Epithelial cell of prostate (primary cell): ENCODE data around the gene DAP.
"Not testable (repeated sequence)": the region's sequence is repeated elsewhere in the genome, so short reads cannot be mapped to it uniquely, and the experiment has no call there.

Experiments used
- DNase-seq: peaks from one replicate; pipeline ENCODE4 v3.0.0-alpha.2; 2011; ENCODE audit warnings: low read depth, low spot score
- H3K27ac ChIP-seq: fragments of 450-650 bp; 2 replicates; pipeline ENCODE4 v1.5.1; 2017; ENCODE audit warnings: mild to moderate bottlenecking

The DAP gene

DNA sequence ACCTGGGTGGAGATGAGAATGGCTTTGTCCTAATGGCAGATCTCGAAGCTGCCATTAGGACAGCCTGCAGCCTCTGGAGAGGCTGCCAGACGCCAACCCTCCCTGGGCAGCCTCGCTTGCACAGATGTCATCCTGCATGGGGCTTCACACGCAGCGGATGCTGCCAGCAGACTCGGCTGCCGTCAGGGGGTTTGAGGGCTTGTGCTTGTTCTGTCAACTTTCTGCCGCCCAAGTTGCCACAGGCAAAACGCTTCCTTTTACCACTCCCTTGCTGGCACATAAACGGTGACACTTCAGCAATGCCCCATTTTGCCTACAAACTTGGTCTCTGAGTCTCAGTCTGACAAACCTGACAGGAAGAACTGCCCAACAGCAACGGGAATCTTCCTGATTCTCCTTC is 24.7 kb downstream of the DAP start:
- DNase-seq: no peak
- no peak overlapping the region for H3K27ac ChIP-seq

DNA sequence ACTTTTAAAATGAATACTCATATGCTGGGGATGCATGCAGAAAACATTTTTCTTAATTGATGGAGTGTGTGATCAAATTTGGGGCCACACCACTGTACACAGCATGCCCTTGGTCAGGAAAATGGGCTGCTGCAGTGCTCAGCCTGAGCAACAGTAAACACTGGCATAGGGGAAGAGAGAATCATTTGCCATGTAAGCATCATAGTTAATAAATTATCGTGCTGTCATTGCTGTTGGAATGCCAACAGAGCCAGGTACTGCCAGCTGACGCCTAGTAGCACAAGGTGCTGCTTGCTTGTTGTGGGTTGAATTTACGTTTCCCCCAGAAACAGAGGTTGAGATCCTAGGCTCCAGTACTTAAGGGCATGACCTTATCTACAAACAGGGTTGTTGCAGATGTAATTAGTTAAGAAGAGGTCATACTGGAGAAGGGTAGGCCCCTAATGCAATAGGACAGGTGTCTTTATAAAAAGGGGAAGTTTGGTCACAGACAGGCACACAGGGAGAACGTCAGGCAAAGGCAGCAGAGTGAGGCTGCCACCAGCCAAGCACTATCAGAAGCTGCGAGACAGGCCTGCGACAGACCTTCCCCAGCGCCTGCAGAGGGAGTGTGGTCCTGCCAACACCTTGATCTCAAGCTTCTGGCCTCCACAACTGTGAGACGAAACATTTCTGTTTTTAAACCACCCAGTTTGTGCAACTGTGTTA is 25.3 kb downstream of the DAP start:
- H3K27ac ChIP-seq: no peak overlapping the region
- DNase-seq: no peak

DNA sequence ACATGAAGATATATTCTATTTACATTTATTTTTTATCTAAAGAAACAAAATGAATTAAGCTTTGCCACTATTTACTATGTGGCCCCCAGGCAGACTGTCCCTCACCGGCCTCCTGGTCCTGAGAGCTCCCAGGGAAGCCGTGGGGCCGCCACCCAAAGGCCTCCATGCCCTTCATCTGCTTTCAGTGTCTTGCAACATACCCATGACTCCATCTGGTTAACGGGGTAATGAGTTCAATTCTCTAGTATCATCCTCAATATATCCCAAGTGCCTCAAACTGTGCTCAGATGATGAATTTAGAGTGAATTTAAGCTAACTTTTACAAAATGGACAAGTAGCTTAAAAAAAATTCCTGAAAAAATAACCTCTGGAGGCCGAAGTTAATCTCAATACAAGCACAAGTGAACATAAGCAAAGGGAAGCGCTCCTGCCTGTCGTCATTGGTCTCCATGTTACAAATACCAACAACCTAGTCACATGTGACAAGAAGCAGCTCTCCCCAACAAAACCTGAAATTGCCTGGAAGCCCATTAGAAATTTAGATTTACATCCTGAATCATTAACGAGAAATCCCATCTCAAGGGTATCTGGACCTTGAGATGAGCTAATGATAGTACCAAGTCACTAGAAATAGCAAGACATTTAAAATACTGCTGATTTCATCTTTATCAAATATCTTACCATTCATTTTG is 26.1 kb downstream of the DAP start:
- H3K27ac ChIP-seq: no peak overlapping the region

DNA sequence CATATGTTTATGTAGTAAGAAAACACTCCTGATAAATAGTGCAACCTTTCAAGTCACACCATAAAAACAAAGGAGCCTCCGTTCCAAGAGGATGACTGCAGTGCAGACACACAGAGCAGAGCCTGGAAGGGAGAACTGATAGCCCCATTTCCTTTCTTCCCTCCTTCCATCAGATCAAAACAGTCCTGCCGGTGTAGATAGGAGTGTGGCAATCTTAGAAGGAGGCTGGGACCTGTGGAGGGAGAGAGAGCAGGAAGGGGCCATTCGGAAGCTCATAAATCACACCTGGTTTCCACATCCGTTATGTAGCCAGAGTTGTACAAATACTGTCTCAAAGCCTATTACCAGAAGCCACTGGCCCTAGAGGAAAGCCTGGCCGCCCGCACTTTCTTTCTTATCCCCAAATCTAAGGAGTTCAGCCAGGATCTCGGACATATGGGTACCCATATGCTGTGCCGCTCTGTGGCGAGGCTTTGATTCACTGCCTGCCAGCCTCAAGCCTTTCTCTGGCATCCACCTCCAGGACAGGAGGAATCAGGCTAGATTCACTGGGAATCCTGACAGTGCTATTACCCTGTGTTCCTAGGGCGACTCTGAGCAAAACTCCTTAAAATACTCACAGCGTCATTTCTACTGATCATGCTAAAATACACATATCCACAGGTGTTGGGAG is 26.9 kb downstream of the DAP start:
- H3K27ac ChIP-seq: no peak overlapping the region
- no peak for DNase-seq

More for the DNA sequence above, 26.1 kb downstream of the DAP start:
- DNase-seq: no peak

DNA sequence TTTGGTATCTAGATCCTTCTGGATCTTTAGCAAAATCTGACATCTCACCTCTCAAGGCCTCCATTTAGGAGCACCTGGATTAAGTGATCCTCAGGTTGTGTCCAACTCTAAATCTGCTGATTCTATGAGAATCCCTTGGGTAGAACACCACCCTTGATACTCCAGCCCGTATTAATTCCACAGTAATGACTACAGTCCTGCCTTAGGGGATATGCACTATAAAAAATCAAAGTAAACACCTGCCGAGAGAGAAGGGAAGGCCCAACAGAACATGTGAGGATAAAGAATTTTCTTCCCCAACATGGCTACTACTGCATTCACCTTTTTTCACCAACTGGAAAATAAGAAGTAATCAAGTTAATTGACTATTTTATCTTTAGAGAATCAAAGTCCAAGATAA is 27.6 kb downstream of the DAP start:
- no peak overlapping the region for H3K27ac ChIP-seq
- DNase-seq: no peak

DNA sequence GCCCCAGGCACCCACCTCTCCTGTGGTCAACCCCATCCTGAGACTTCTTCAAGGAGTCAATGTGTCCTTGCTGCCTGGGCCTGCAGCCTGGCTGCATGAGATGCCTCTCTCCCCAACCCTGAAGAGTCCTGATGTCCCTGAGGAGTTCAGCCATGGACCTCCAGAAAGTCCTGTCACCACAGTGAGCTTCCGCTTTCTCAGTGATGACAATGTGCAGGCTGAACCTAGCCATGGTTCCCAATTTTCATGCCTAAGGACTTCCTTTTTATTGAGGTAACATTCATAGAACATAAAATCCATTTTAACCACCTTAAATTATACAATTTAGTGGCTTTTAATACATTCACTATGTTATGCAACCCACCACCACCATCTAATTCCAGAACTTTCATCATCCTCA is 29.1 kb downstream of the DAP start:
- no peak for DNase-seq
- H3K27ac ChIP-seq: no peak overlapping the region

DNA sequence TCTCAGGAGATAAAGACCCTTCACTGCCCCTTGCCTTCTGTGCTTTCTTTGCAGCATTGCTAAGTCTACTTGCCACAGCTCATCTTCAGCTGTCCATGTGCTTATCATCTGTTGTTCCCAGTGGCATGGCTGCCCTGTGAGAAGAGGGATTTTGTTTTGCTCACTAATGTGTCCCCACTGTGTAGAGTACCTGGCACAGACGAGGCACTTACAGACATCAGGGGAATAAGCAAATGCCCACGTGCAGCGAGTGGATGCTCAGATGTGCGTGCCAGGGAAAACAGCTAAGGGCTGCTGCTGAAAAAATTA is 31.0 kb downstream of the DAP start:
- no peak for DNase-seq

DNA sequence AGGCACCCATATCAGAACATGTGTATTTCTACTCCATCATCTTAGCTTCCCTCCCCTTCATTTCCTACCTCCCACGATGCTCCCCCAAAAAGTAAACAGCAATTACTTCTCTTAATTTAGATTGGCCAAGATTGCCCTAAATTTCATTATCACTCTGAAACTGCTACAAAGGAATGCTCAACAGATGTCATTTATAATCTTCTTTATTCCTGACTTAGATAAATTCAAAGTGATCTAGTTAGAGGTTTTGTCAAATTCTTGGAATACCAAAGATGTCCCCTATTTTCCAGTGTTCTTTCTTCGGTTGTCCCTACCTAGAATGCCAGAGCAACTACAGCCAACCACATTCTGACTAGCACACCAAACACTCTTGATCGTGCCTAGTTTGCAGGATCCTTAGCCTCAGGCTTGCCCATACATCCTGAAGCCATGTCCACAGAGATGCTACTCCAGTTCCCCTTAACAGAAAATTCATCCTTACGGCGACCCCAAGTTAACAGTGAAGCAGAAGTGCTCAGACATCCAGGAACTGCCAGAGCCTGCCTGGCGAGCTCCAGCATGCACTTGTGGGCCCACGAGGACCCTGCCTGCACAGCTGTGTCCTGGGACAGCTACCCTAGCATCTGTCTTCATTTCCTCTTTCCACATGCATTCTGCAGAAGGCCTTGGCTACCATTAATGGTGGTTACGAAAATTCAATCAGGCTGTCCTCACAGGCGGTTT is 31.6 kb downstream of the DAP start:
- no peak overlapping the region for H3K27ac ChIP-seq
- DNase-seq: no peak

More for the DNA sequence above, 31.0 kb downstream of the DAP start:
- H3K27ac ChIP-seq: no peak overlapping the region

DNA sequence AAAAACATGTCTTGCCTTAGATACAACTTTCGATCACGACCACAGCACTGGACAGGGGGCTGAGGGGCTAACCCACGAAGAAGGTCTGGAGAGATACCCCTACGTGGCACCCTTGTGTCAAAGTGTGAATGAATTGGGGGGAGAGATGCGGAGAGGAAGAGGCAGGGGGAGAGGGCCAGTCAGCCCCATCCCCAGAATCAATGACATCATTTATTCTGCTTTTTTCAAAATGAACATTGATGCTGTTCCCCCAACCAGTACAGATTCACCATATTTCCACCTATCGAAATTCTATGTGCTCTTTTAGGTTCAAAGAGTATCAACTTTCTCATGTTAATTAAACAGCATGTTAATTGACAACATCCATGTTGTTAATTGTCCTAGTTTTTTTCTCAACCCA is 32.4 kb downstream of the DAP start:
- DNase-seq: no peak
- no peak overlapping the region for H3K27ac ChIP-seq

DNA sequence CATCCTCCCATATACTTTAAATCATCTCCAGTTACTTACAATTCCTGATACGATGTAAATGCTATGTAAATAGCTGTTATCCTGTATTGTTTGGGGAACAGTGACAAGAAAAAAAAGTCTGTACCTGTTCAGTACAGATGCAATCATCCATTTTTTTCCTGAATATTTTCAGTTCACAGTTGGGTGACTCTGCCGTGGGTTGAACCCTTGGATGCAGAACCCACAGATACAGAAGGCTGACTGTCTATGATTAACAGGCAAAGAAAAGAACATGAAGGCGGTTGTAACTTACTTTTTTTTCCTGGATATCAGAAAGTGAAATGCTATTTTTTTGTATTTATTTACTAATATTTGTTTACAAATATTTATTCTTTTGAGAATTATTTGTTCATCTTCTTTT is 33.2 kb downstream of the DAP start:
- DNase-seq: no peak
- no peak overlapping the region for H3K27ac ChIP-seq

DNA sequence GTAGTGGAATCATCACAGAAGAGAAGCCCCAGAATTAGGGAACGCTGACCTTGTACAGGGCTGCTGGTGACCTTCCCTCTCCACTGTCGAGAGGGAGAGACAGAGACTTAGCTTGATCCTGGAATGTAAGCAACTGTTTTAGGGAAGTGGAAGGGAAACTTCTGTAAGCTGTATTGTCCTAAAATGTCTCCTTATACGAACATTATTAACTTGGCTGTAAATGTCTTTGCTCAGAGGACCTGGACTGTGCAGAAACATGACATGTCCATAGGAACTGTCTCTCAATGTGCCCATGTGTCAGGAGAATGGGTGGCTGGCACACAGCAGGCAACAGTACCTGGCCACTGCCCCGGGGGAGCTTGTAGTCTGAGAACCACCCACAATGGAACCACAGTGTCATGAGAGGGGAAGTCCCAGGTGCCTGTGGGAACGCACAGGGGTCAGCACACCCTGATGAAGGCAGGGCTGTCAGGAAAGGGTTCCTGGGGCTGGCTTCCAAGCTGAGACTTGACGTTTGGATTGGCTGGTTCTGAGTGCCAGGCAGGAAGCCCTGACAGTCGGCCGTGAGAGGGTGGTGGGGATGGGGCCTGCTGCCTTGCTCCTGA is 34.0 kb downstream of the DAP start:
- no peak for DNase-seq
- H3K27ac ChIP-seq: no peak overlapping the region

DNA sequence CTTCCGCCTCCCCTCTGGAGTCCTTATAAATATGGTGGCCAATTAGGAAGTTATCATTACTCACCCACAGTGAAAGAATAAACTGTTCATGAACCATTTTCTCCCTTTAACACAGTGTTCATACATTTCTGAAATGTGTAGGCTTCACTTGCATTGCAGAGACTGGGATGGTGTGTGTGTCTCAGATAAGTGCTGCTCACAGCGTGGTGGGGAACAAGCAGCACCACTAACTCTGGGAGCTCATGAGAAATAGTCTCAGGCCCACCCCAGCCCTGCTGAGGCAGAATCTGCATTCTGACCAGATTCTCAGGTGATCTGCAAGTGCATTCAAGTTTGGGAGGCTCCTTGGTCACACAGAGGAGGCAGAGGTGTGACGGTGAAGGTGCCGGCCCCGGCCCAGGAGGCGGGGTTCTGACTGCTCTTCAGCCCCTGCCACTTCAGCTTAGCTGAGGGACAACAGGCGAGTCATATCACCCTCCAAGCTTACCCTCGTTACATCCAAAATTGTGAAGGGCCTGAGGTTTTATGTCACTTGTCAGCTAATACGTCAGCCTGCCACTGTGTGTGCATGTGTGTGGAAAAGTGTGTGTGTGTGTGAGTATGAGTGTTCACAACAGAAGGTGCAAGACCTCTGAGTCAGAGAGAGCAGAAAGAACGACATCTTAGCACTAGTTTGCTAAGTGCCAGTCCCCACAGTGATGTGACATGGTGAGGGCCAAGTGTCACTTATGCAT is 34.7 kb downstream of the DAP start:
- H3K27ac ChIP-seq: peak overlapping the region; percentile 72
- no peak for DNase-seq

DNA sequence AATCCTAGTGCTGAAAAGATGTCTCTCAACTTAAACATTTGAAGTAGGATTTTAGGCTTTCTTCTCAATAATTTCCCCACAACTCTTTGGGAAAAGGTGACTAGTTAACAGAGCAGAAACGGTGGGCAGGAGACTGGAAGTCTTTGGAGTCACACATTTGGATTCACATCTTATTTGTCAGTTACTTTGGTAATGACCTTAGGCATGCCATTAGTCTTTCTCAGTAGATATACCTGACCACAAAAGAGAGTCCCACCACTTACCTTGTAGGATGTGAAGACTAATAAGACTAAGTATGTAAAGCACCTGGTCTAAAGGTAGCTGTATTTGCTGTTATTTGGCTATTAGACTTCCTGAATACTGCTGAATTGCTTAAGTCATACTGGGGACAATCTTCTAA is 35.4 kb downstream of the DAP start:
- H3K27ac ChIP-seq: peak overlapping the region; percentile 72
- no peak for DNase-seq

DNA sequence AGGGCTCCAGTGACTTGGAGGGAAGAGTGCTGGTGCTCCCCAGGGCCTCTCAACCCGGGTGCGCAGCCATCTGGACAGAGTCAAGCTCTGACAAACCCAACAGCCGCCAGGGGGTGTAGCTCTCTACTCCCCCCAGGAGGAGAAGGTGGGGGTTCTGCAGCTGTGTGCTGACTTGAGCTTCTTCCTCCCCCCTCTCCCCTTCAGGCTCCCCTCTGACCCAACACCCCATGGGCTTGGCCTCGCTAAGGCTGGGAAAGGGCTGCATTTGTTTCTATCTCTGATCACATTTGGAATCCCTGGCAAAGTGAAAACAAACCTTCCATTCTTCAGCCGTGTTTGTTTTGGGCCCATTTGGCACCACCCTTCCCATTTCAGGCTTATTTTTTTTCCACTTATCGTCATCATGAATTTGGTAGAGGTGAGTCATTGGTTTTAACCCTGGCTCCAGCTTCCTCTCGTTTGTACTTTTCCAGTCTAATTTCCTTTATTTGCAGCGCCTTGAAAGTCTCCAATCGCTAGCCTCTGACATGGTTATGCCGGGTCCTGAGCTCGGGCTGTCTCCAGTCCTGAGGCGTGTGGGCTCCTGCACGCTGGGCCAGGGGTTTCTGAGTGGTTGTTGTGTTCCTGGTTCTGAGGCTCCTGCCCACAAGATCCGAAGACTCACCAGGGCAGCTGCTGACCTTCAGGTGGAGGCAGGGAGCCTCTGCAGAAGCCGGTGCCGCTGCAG is 36.1 kb downstream of the DAP start:
- DNase-seq: no peak
- H3K27ac ChIP-seq: peak overlapping the region; percentile 72

DNA sequence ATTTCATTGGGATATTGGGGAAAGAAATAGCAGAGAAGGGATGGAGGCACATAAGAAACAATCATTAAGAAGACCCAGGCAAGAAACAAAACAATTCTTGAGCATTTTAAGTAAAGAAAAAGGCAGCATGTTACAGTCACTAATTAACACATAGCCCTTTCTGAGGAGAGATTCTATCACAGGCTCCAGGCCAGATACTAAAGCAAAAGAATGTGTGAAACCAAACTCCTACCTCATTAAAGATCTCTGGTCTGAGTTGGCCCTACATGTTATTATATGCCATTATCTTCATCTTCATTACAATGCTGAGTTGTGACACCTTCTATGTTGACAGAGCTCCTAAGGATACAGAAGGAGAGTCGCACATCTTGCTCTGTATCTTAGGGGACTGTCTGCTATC is 37.5 kb downstream of the DAP start:
- H3K27ac ChIP-seq: no peak overlapping the region
- no peak for DNase-seq

DNA sequence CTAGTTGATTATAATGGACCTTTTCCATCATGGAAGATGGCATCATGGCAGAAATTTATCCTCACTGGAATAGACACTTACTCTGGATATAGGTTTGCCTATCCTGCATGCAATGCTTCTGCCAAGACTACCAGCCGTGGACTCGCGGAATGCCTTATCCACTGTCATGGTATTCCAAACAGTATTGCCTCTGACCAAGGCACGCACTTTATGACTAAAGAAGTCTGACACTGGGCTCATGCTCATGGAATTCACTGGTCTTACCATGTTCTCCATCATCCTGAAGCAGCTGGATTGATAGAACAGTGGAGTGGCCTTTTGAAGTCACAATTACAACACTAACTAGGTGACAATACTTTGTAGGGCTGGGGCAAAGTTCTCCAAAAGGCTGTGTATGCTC is 40.3 kb downstream of the DAP start:
- H3K27ac ChIP-seq: peak overlapping the region; percentile 63
- DNase-seq: not testable (repeated sequence)

DNA sequence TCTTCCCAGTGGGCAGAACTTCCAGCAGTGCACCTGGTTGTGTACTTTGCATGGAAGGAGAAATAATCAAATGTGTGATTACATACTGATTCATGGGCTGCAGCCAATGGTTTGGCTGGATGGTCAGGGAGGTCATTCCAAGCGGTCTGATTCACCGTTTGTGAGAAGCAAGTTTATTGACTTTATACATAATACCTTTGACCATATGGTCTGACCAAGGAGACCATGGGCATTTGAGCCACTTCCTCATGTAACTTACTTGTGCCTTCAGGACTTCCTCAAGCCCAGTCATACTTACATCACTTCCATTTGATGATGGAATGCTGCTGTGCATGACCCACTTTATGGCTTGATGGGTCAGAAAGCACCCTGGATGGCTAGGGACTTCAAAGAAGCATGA is 41.1 kb downstream of the DAP start:
- peak overlapping the region; percentile 63 for H3K27ac ChIP-seq
- peak; percentile 52 for DNase-seq

DNA sequence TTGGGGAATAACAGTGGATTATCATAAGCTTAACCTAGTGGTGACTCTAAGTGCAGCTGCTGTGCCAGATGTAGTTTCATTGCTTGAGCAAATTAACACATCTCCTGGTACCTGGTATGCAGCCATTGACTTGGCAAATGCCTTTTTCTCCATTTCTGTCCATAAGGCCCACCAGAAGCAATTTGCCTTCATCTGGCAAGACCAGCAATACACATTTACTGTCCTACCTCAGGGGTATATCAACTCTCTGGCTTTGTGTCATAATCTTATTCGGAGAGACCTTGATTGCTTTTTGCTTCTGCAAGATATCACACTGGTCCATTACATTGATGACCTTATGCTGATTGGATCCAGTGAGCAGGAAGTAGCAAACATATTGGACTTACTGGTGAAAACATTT is 42.4 kb downstream of the DAP start:
- not testable (repeated sequence) for DNase-seq, H3K27ac ChIP-seq

DNA sequence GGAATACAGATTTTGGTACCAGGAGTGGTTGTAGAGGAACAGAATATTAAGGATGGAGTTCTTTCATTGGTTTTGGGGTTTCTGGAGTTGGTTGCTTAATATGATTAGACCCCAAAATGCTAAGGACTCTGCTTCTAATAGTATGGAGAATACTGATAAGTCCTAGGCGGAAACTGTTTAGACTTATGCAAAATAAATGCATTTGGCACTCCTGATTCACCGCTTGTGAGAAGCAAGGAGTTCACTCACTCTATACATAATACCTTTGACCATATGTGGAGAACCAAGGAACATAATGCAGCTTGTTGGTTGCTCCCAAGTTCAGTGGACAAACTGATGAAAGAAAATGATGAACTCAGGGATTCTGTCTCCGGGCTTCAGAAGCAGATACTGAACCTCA is 44.2 kb downstream of the DAP start:
- DNase-seq, H3K27ac ChIP-seq: not testable (repeated sequence)
